DOHH2 (cell line): ENCODE data around the gene MYL12B.

Experiments used
- H3F3A ChIP-seq: fragments of 200-600 bp; sonication (generic), shearing (Covaris generic); 2 replicates; pipeline ENCODE4 v1.6.0; 2016; ENCODE audit warnings: antibody characterized with exemption, mild to moderate bottlenecking; ENCODE audit not compliant: control insufficient read depth, insufficient read depth
- H3K27ac ChIP-seq: fragments of 200-600 bp; sonication (generic); 2 replicates; pipeline ENCODE4 v1.5.1; 2014; ENCODE audit warnings: low read depth, mild to moderate bottlenecking, low read length, moderate library complexity
- H3K27me3 ChIP-seq: fragments of 200-600 bp; sonication (generic); 2 replicates; pipeline ENCODE4 v1.6.1; 2014; ENCODE audit warnings: mild to moderate bottlenecking, low read length, mixed read lengths; ENCODE audit not compliant: control insufficient read depth
- H3K36me3 ChIP-seq: fragments of 200-600 bp; sonication (generic); 2 replicates; pipeline ENCODE4 v1.6.1; 2014; ENCODE audit warnings: mild to moderate bottlenecking, low read length, moderate library complexity, mixed read lengths; ENCODE audit not compliant: control insufficient read depth
- H3K4me1 ChIP-seq: fragments of 200-600 bp; sonication (generic); 2 replicates; pipeline ENCODE4 v1.6.1; 2014; ENCODE audit warnings: mild to moderate bottlenecking, low read length, mixed read lengths; ENCODE audit not compliant: control insufficient read depth
- H3K4me2 ChIP-seq: fragments of 200-600 bp; sonication (generic); 2 replicates; pipeline ENCODE4 v1.6.0; 2014; ENCODE audit warnings: mild to moderate bottlenecking, low read length, moderate library complexity
- H3K4me3 ChIP-seq: fragments of 200-600 bp; sonication (generic); 2 replicates; pipeline ENCODE4 v1.5.1; 2014; ENCODE audit warnings: mild to moderate bottlenecking, low read length, mixed read lengths
- H3K79me2 ChIP-seq: fragments of 200-600 bp; sonication (generic); 2 replicates; pipeline ENCODE4 v1.6.1; 2014; ENCODE audit warnings: mild to moderate bottlenecking, low read length, mixed read lengths; ENCODE audit not compliant: control insufficient read depth
- H3K9me2 ChIP-seq: fragments of 200-600 bp; sonication (generic); replicated peaks from 2 replicates; pipeline ENCODE4 v1.6.1; 2014; ENCODE audit warnings: mild to moderate bottlenecking, low read length, mixed read lengths; ENCODE audit not compliant: control insufficient read depth
- H3K9me3 ChIP-seq: fragments of 200-600 bp; sonication (generic); 2 replicates; pipeline ENCODE4 v1.6.1; 2014; ENCODE audit warnings: antibody characterized with exemption, low read length, mixed read lengths; ENCODE audit not compliant: control insufficient read depth, insufficient read depth
- H4K20me1 ChIP-seq: fragments of 200-600 bp; sonication (generic); 2 replicates; pipeline ENCODE4 v1.6.0; 2014; ENCODE audit warnings: low read depth, mild to moderate bottlenecking, antibody characterized with exemption, low read length, moderate library complexity; ENCODE audit not compliant: control insufficient read depth, insufficient read depth
- EZH2phosphoT487 ChIP-seq: fragments of 200-600 bp; sonication (generic); IDR thresholded peaks from 2 replicates; pipeline ENCODE4 v1.6.1; 2017; ENCODE audit warnings: borderline replicate concordance, mild to moderate bottlenecking, antibody characterized with exemption, low read length, moderate library complexity, mixed read lengths
- TF ChIP-seq, protein P1 (sequence below): fragments of 200-600 bp; sonication (generic); IDR thresholded peaks from one replicate; pipeline ENCODE4 v1.5.1; 2014; ENCODE audit warnings: antibody characterized with exemption, mild to moderate bottlenecking, low read depth, low read length; ENCODE audit not compliant: poor library complexity, severe bottlenecking

The MYL12B gene

DNA sequence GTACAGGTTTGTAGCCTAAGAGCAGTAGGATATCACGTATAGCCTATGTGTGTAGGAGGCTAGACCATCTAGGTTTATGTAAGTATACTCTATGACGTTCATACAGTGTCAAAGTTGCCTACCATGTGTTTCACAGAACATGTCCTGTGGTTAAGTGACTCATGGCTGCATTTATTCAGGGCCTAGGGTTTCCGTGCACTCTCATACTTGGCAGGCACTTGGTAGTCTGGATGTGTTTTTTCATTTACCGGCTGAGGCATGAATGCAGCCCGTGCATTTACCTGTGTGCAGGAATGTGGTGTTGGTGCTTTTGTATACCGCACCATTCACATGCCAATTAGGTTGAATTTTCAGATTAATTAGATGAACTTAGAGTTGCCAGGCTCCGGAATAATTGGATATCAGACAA is 43.4 kb downstream of the MYL12B start:
- Histone ChIP-seq H4K20me1 (no peaks in the 10 kb centered on the region), H3K27ac (no peak overlapping the region), H3K27me3 (peaks cover 8% of the 10 kb centered on the region; the same call in 1 of the 2 replicates), H3K4me3 (no peak overlapping the region), H3K9me3 (no peaks in the 10 kb centered on the region), H3K4me2 (no peak overlapping the region), H3K9me2 (no peaks in the 10 kb centered on the region), H3F3A (no peaks in the 10 kb centered on the region), H3K79me2 (no peaks in the 10 kb centered on the region), H3K36me3 (no peaks in the 10 kb centered on the region), H3K4me1 (no peaks in the 10 kb centered on the region)
- TF ChIP-seq, protein P1, sequence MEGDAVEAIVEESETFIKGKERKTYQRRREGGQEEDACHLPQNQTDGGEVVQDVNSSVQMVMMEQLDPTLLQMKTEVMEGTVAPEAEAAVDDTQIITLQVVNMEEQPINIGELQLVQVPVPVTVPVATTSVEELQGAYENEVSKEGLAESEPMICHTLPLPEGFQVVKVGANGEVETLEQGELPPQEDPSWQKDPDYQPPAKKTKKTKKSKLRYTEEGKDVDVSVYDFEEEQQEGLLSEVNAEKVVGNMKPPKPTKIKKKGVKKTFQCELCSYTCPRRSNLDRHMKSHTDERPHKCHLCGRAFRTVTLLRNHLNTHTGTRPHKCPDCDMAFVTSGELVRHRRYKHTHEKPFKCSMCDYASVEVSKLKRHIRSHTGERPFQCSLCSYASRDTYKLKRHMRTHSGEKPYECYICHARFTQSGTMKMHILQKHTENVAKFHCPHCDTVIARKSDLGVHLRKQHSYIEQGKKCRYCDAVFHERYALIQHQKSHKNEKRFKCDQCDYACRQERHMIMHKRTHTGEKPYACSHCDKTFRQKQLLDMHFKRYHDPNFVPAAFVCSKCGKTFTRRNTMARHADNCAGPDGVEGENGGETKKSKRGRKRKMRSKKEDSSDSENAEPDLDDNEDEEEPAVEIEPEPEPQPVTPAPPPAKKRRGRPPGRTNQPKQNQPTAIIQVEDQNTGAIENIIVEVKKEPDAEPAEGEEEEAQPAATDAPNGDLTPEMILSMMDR, result no peak
- no peak for TF ChIP-seq EZH2phosphoT487

DNA sequence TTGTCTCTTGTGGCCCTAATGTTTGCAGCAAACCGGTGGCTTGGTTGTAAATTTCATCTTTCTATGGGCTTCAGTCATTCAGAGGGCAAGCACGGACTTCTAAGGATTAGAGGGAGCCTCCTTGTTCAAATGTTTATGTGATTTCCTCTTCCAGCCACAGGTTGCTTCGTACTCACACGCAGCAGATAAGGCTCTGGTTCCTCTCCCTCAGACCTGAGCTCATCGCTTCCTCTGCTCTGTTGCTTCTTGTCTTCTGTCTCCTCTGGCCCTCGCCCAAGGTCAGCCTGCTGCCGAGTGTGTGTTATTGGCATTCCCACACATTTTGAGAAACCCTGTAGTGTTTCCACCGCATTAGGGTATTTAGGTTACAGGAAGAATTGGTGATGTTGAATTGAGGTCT is 44.0 kb downstream of the MYL12B start:
- Histone ChIP-seq H3K27ac (no peak overlapping the region), H3K79me2 (no peaks in the 10 kb centered on the region), H3K36me3 (no peaks in the 10 kb centered on the region), H3K4me3 (no peak overlapping the region), H3K9me2 (no peaks in the 10 kb centered on the region), H3K27me3 (peaks cover 3% of the 10 kb centered on the region; the same call in 1 of the 2 replicates), H4K20me1 (no peaks in the 10 kb centered on the region), H3K4me1 (no peaks in the 10 kb centered on the region), H3F3A (no peaks in the 10 kb centered on the region), H3K9me3 (no peaks in the 10 kb centered on the region), H3K4me2 (no peak overlapping the region)
- TF ChIP-seq, protein P1, result no peak
- TF ChIP-seq EZH2phosphoT487, result no peak

DNA sequence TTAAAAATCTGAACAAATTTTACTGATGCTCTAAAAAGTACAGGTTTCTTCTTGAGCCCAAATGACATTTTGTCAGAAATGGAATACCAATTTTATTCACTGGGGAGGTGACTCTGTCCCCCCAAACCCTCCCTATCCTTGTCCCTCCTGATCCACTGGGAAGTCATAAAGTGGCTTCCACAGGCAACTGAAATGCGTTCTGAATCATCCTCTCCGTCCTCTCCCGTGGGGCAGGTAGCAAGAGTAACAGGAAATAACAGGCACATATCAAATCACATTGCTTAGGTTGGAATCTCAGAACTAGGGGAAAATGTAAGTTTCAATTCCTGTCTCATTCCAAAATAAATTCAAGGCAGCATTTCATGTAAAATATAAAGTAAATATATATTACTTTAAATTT is 44.5 kb downstream of the MYL12B start:
- H3K9me2 ChIP-seq, result no peaks in the 10 kb centered on the region
- H3K4me3 ChIP-seq, result no peak overlapping the region
- no peaks in the 10 kb centered on the region for H3K4me1 ChIP-seq
- no peaks in the 10 kb centered on the region for H4K20me1 ChIP-seq
- no peak for TF ChIP-seq EZH2phosphoT487
- TF ChIP-seq, protein P1, result no peak
- no peak overlapping the region for H3K4me2 ChIP-seq
- H3F3A ChIP-seq, result no peaks in the 10 kb centered on the region
- H3K79me2 ChIP-seq, result no peaks in the 10 kb centered on the region
- 0 out of 2 replicates have a peak, but pooled peaks cover 3% of the 10 kb centered on the region for H3K27me3 ChIP-seq
- no peaks in the 10 kb centered on the region for H3K36me3 ChIP-seq
- H3K9me3 ChIP-seq, result no peaks in the 10 kb centered on the region
- no peak overlapping the region for H3K27ac ChIP-seq
